ENCODE measurements around the gene IQUB. TPM values are rescaled to one million over a fixed set of nuclear protein-coding genes. Genes with fewer than 3 reads are reported as not detected.
"Not testable (repeated sequence)": the region's sequence is repeated elsewhere in the genome, so short reads cannot be mapped to it uniquely, and the experiment has no call there.

The IQUB gene
- polyA plus RNA-seq, 1 donor (not counting 4 experiments of a cell fraction or from before 2014, with no cell fraction given): 0.04 TPM

DNA sequence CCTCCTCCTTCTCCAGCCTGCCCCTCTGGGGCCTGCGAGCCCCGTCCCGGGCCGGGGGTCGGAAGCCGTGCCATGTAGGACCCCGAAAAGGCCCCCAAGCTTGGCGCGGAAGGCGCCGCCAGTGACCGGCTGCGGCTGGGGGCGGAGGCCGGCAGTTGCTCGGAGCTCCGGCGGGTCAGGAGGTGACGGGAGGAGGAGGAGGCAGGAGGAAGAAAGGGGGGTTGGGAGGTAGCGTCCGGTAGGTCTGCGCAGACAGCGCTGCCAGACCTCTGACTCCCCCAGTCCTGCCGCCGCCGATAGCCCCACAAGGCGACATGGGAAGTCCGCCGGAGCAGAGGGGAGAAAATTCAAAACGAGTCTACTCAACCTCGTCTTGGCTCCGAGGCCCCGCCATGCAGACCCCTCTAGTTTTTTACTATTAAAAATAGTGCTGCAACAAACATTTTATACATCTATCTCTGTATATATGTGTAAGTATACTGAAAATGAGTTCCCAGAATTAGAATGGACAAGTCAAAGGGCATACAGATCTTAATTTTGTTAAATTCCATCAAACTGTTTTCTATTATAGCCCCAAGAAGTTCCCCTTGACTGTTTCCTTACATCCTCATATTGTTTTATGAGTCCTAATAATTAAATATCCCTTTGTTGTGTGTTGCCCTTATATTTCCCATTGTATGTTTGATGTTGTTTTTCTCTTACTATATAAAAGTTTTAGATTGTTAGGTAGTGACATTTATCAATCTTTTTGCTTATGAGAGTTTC lies 1.4 kb downstream of the IQUB start:
- H3K79me2 ChIP-seq (ENCODE audit: control insufficient read depth, insufficient read depth, low read length); H2AFZ ChIP-seq (ENCODE audit: control insufficient read depth, low read length); H3K36me3 ChIP-seq (ENCODE audit: control insufficient read depth in 2 of 2, extremely low read depth in 1 of 2, insufficient read depth in 2 of 2, low read length in 2 of 2); H3K9ac ChIP-seq (ENCODE audit: control insufficient read depth, extremely low read depth, insufficient read depth, low read length); H3K9me3 ChIP-seq (ENCODE audit: control insufficient read depth, low read depth, low read length); dilution Hi-C loops (cut with MboI; ENCODE audit: extremely low pct_ligation_motif_present, low sequenced_read_pairs); DNase-seq (ENCODE audit: low read depth, low spot score); H3K27ac ChIP-seq (ENCODE audit: control insufficient read depth, insufficient read depth, low read length); H4K20me1 ChIP-seq (ENCODE audit: control insufficient read depth, extremely low read depth, insufficient read depth, low read length); H3K4me2 ChIP-seq (ENCODE audit: control insufficient read depth, extremely low read depth, insufficient read depth, low read depth, low read length); FAIRE-seq; H3K9me1 ChIP-seq (ENCODE audit: control insufficient read depth, extremely low read depth, insufficient read depth, low read length): not testable (repeated sequence)
- Histone ChIP-seq H3K4me1 (ENCODE audit: control insufficient read depth, extremely low read depth, insufficient read depth, low read length) (peaks cover 13% of the 10 kb centered on the region), H3K27me3 (ENCODE audit: control insufficient read depth, extremely low read depth, insufficient read depth, low read length) (peaks cover 22% of the 10 kb centered on the region), H3K4me3 (ENCODE audit: control insufficient read depth in 2 of 3, extremely low read depth in 1 of 3, insufficient read depth in 2 of 3, low read depth in 1 of 3, low read length in 3 of 3) (peak overlapping the region in 1 of 3 experiments; percentile 14)
- peak; percentile 70 for TF ChIP-seq EZH2 (IDR thresholded peaks at IDR 0.05; ENCODE audit: low read length)

GRCh38 chr7:123532343-123532742 lies 2.1 kb downstream of the IQUB start:
- FAIRE-seq: peak; percentile 44
- H3K9me3 ChIP-seq (ENCODE audit: control insufficient read depth, low read depth, low read length); H3K4me3 ChIP-seq (ENCODE audit: control insufficient read depth in 2 of 3, extremely low read depth in 1 of 3, insufficient read depth in 2 of 3, low read depth in 1 of 3, low read length in 3 of 3); H3K27ac ChIP-seq (ENCODE audit: control insufficient read depth, insufficient read depth, low read length); H2AFZ ChIP-seq (ENCODE audit: control insufficient read depth, low read length); dilution Hi-C loops (cut with MboI; ENCODE audit: extremely low pct_ligation_motif_present, low sequenced_read_pairs); H3K79me2 ChIP-seq (ENCODE audit: control insufficient read depth, insufficient read depth, low read length); H3K36me3 ChIP-seq (ENCODE audit: control insufficient read depth in 2 of 2, extremely low read depth in 1 of 2, insufficient read depth in 2 of 2, low read length in 2 of 2); H3K4me1 ChIP-seq (ENCODE audit: control insufficient read depth, extremely low read depth, insufficient read depth, low read length); DNase-seq (ENCODE audit: low read depth, low spot score); H3K9me1 ChIP-seq (ENCODE audit: control insufficient read depth, extremely low read depth, insufficient read depth, low read length); H3K4me2 ChIP-seq (ENCODE audit: control insufficient read depth, extremely low read depth, insufficient read depth, low read depth, low read length); H3K9ac ChIP-seq (ENCODE audit: control insufficient read depth, extremely low read depth, insufficient read depth, low read length); H4K20me1 ChIP-seq (ENCODE audit: control insufficient read depth, extremely low read depth, insufficient read depth, low read length): not testable (repeated sequence)
- TF ChIP-seq EZH2 (IDR thresholded peaks at IDR 0.05; ENCODE audit: low read length): peak; percentile 76
- H3K27me3 ChIP-seq (ENCODE audit: control insufficient read depth, extremely low read depth, insufficient read depth, low read length): peaks cover 22% of the 10 kb centered on the region

- H3K9me3 ChIP-seq (ENCODE audit: control insufficient read depth, low read depth, low read length); H3K4me3 ChIP-seq (ENCODE audit: control insufficient read depth in 2 of 3, extremely low read depth in 1 of 3, insufficient read depth in 2 of 3, low read depth in 1 of 3, low read length in 3 of 3); H3K27ac ChIP-seq (ENCODE audit: control insufficient read depth, insufficient read depth, low read length); H3K9me1 ChIP-seq (ENCODE audit: control insufficient read depth, extremely low read depth, insufficient read depth, low read length); H3K79me2 ChIP-seq (ENCODE audit: control insufficient read depth, insufficient read depth, low read length); H3K4me2 ChIP-seq (ENCODE audit: control insufficient read depth, extremely low read depth, insufficient read depth, low read depth, low read length); dilution Hi-C loops (cut with MboI; ENCODE audit: extremely low pct_ligation_motif_present, low sequenced_read_pairs); H3K4me1 ChIP-seq (ENCODE audit: control insufficient read depth, extremely low read depth, insufficient read depth, low read length); H3K36me3 ChIP-seq (ENCODE audit: control insufficient read depth in 2 of 2, extremely low read depth in 1 of 2, insufficient read depth in 2 of 2, low read length in 2 of 2); H3K9ac ChIP-seq (ENCODE audit: control insufficient read depth, extremely low read depth, insufficient read depth, low read length); H4K20me1 ChIP-seq (ENCODE audit: control insufficient read depth, extremely low read depth, insufficient read depth, low read length); H2AFZ ChIP-seq (ENCODE audit: control insufficient read depth, low read length); FAIRE-seq; DNase-seq (ENCODE audit: low read depth, low spot score): not testable (repeated sequence)
- H3K27me3 ChIP-seq (ENCODE audit: control insufficient read depth, extremely low read depth, insufficient read depth, low read length): peaks cover 22% of the 10 kb centered on the region
These were observed 4.3 kb downstream of the IQUB start for GRCh38 chr7:123530035-123530591.
